ENCODE measurements around the gene IZUMO1R. TPM values are rescaled to one million over a fixed set of nuclear protein-coding genes. Genes with fewer than 3 reads are reported as not detected.
"Not testable (repeated sequence)": the region's sequence is repeated elsewhere in the genome, so short reads cannot be mapped to it uniquely, and the experiment has no call there.

IZUMO1R gene
- total and polyA plus RNA-seq, 2 experiments from 2014 or later: not detected

GRCh38 chr11:94336033-94336432, 31.7 kb downstream of the IZUMO1R start:
- Histone ChIP-seq H3K27ac (no peak overlapping the region), H3K4me1 (ENCODE audit: low read depth) (no peaks in the 10 kb centered on the region), H3K36me3 (no peaks in the 10 kb centered on the region), H3K27me3 (no peaks in the 10 kb centered on the region), H3K4me3 (no peak overlapping the region), H3K9me3 (ENCODE audit: low read depth) (no peaks in the 10 kb centered on the region)
- TF ChIP-seq CTCF (IDR thresholded peaks at IDR 0.05; ENCODE audit: low read depth, low read length): no peak
- DNase-seq (ENCODE audit: low read depth in 1 of 2, low spot score in 1 of 2): no peak

- Histone ChIP-seq H3K4me1 (ENCODE audit: low read depth) (no peaks in the 10 kb centered on the region), H3K27ac (no peak overlapping the region), H3K36me3 (no peaks in the 10 kb centered on the region), H3K9me3 (ENCODE audit: low read depth) (no peaks in the 10 kb centered on the region), H3K4me3 (no peak overlapping the region), H3K27me3 (no peaks in the 10 kb centered on the region)
- no peak for TF ChIP-seq CTCF (IDR thresholded peaks at IDR 0.05; ENCODE audit: low read depth, low read length)
- DNase-seq (ENCODE audit: low read depth in 1 of 2, low spot score in 1 of 2): no peak
Observed at GRCh38 chr11:94338651-94339050, 34.3 kb downstream of the IZUMO1R start.

GRCh38 chr11:94342250-94342649, 37.9 kb downstream of the IZUMO1R start:
- Histone ChIP-seq H3K27ac (no peak overlapping the region), H3K4me3 (no peak overlapping the region), H3K36me3 (no peaks in the 10 kb centered on the region), H3K9me3 (ENCODE audit: low read depth) (no peaks in the 10 kb centered on the region), H3K27me3 (no peaks in the 10 kb centered on the region), H3K4me1 (ENCODE audit: low read depth) (no peaks in the 10 kb centered on the region)
- TF ChIP-seq CTCF (IDR thresholded peaks at IDR 0.05; ENCODE audit: low read depth, low read length): no peak
- DNase-seq (ENCODE audit: low read depth in 1 of 2, low spot score in 1 of 2): no peak

GRCh38 chr11:94343495-94343894, 39.1 kb downstream of the IZUMO1R start:
- H3K36me3 ChIP-seq: no peaks in the 10 kb centered on the region
- no peaks in the 10 kb centered on the region for H3K27me3 ChIP-seq
- H3K4me3 ChIP-seq: no peak overlapping the region
- H3K9me3 ChIP-seq (ENCODE audit: low read depth): no peaks in the 10 kb centered on the region
- no peak overlapping the region for H3K27ac ChIP-seq
- H3K4me1 ChIP-seq (ENCODE audit: low read depth): no peaks in the 10 kb centered on the region
- DNase-seq (ENCODE audit: low read depth in 1 of 2, low spot score in 1 of 2): no peak
- TF ChIP-seq CTCF (IDR thresholded peaks at IDR 0.05; ENCODE audit: low read depth, low read length): no peak

GRCh38 chr11:94346311-94346710, 41.9 kb downstream of the IZUMO1R start:
- not testable (repeated sequence) for H3K27ac ChIP-seq; H3K27me3 ChIP-seq; H3K36me3 ChIP-seq; DNase-seq (ENCODE audit: low read depth in 1 of 2, low spot score in 1 of 2); H3K4me3 ChIP-seq; H3K4me1 ChIP-seq (ENCODE audit: low read depth); H3K9me3 ChIP-seq (ENCODE audit: low read depth)

- H3K4me1 ChIP-seq (ENCODE audit: low read depth); H3K4me3 ChIP-seq; DNase-seq (ENCODE audit: low read depth in 1 of 2, low spot score in 1 of 2): not testable (repeated sequence)
Observed at GRCh38 chr11:94350850-94351563, 46.6 kb downstream of the IZUMO1R start.

More at GRCh38 chr11:94350850-94351563, 46.6 kb downstream of the IZUMO1R start:
- not testable (repeated sequence) for H3K9me3 ChIP-seq (ENCODE audit: low read depth); H3K36me3 ChIP-seq; H3K27ac ChIP-seq; H3K27me3 ChIP-seq

Other genes with a start within 250 kb of the IZUMO1R start
- 16.5 and 18.9 TPM in 2 replicates for gene PANX1, start 175.7 kb upstream of the IZUMO1R start, total RNA-seq
- 7.3 and 13.0 TPM in 2 replicates for gene PANX1, start 175.7 kb upstream of the IZUMO1R start, polyA plus RNA-seq
- gene GPR83, start 96.8 kb downstream of the IZUMO1R start, total RNA-seq: 0.11 and 0.15 TPM in 2 replicates
- not detected in 2 replicates for gene GPR83, start 96.8 kb downstream of the IZUMO1R start, polyA plus RNA-seq
- 11.4 and 15.1 TPM in 2 replicates for gene MRE11, start 189.3 kb downstream of the IZUMO1R start, total RNA-seq
- 7.0 and 7.9 TPM in 2 replicates for gene MRE11, start 189.3 kb downstream of the IZUMO1R start, polyA plus RNA-seq
- gene ANKRD49, start 189.4 kb downstream of the IZUMO1R start, total RNA-seq: 10.4 and 12.3 TPM in 2 replicates
- gene ANKRD49, start 189.4 kb downstream of the IZUMO1R start, polyA plus RNA-seq: 12.3 and 17.2 TPM in 2 replicates
- gene C11orf97, start 207.9 kb downstream of the IZUMO1R start, total RNA-seq: not detected in 2 replicates
- not detected in 2 replicates for gene C11orf97, start 207.9 kb downstream of the IZUMO1R start, polyA plus RNA-seq
- gene FUT4, start 239.3 kb downstream of the IZUMO1R start, total RNA-seq: 4.3 and 5.0 TPM in 2 replicates
- 2.3 and 4.3 TPM in 2 replicates for gene FUT4, start 239.3 kb downstream of the IZUMO1R start, polyA plus RNA-seq